Duodenal mucosa (tissue), 2 donors: ENCODE measurements around the gene DDX41.

Experiments used
- H3K27ac ChIP-seq: one replicate; pipeline ENCODE4 v1.7.0; 2013; ENCODE audit warnings: low read depth, low read length
- H3K27me3 ChIP-seq, 2 donors: one replicate each; pipeline ENCODE4 v1.7.0; 2013; ENCODE audit warnings: low read length in 2 of 2, control low read depth in 1 of 2; ENCODE audit not compliant: insufficient read depth in 2 of 2, control insufficient read depth in 1 of 2
- H3K36me3 ChIP-seq, 2 donors: one replicate each; pipeline ENCODE4 v1.7.0; 2013; ENCODE audit warnings: low read length in 2 of 2, control low read depth in 1 of 2; ENCODE audit not compliant: insufficient read depth in 2 of 2, control insufficient read depth in 1 of 2
- H3K4me1 ChIP-seq, 2 donors: one replicate each; pipeline ENCODE4 v1.7.0; 2013; ENCODE audit warnings: low read length in 2 of 2, control low read depth in 1 of 2; ENCODE audit not compliant: insufficient read depth in 2 of 2, control insufficient read depth in 1 of 2
- H3K4me3 ChIP-seq, 2 donors: one replicate each; pipeline ENCODE4 v1.7.0; 2013; ENCODE audit warnings: low read length in 2 of 2, low read depth in 1 of 2
- H3K9ac ChIP-seq, 2 donors: one replicate each; pipeline ENCODE4 v1.7.0; 2013; ENCODE audit warnings: low read length in 2 of 2, low read depth in 1 of 2
- H3K9me3 ChIP-seq, 2 donors: one replicate each; pipeline ENCODE4 v1.7.0; 2013; ENCODE audit warnings: low read length in 2 of 2, control low read depth in 1 of 2; ENCODE audit not compliant: control insufficient read depth in 1 of 2

The DDX41 gene

GRCh38 chr5:177499842-177500241, 16.9 kb downstream of the DDX41 start:
- no peak overlapping the region for H3K4me3 ChIP-seq
- no peak overlapping the region for H3K9ac ChIP-seq
- no peak overlapping the region for H3K27ac ChIP-seq
- peaks cover 11 to 40% of the 10 kb centered on the region in 2 donors for H3K4me1 ChIP-seq
- H3K36me3 ChIP-seq, result peaks cover 0 to 3% of the 10 kb centered on the region in 2 donors
- H3K9me3 ChIP-seq, result no peaks in the 10 kb centered on the region
- peaks cover 8 to 10% of the 10 kb centered on the region in 2 donors for H3K27me3 ChIP-seq

GRCh38 chr5:177498013-177498787, 18.6 kb downstream of the DDX41 start:
- peaks cover 12 to 50% of the 10 kb centered on the region in 2 donors for H3K4me1 ChIP-seq
- H3K27me3 ChIP-seq, result peaks cover 8 to 10% of the 10 kb centered on the region in 2 donors
- H3K4me3 ChIP-seq, result peak overlapping the region; percentile 72 to 77
- H3K9ac ChIP-seq, result peak overlapping the region; percentile 38 to 46
- no peak overlapping the region for H3K27ac ChIP-seq
- H3K36me3 ChIP-seq, result no peaks in the 10 kb centered on the region
- H3K9me3 ChIP-seq, result no peaks in the 10 kb centered on the region

DNA sequence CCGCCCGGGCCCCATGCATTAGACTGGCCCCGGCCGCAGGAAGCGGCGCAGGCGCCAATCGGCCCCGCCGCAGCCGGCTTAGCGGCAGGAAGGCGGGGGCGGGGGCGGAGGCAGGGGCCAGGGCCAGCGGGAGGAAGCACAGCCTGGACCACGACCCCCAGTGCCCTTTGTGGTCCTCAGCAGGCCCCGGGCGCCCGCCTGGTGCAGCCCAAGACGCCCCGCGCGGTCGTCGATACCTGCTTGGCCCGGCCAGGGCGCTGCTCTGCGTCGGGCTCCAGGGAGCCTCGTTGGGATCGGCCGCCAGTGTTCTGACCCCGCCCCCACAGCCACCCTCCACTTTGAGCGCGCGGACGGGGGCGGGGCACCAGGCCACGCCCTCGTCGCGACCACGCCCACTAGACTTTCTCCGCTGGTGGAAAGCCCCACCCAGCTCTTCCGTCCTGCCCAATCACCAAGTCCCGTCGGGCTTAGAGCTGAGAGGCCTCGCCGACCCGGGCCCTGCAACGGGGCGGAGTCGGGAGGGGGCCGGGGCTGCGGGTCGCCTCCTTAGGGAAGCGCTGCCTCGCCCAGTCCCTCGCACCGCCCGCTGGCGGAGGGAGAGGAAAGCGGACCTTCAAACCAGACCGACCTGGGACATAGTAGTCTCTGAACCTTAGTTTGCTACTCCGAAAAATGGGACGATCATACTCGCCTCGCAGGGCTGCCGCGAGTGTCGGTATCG, 19.3 kb downstream of the DDX41 start, which contains the start of gene PDLIM7:
Gene PDLIM7, minus strand, starts transcription at position 313 of the 721 bp plus-strand sequence. CDS start 1,092 bp downstream, outside the sequence.
- Histone ChIP-seq H3K9ac (peak within 1 kb of the TSS; percentile 50 to 60), H3K9me3 (no peaks in the 10 kb centered on the region), H3K36me3 (no peaks in the 10 kb centered on the region), H3K27ac (peak within 1 kb of the TSS; percentile 82), H3K4me3 (peak within 1 kb of the TSS; percentile 72 to 77), H3K27me3 (peaks cover 8 to 10% of the 10 kb centered on the region in 2 donors), H3K4me1 (peaks cover 12 to 47% of the 10 kb centered on the region in 2 donors)

GRCh38 chr5:177496727-177497291, 20.0 kb downstream of the DDX41 start:
- Histone ChIP-seq H3K4me3 (peak overlapping the region; percentile 66 to 72), H3K9me3 (no peaks in the 10 kb centered on the region), H3K27ac (peak overlapping the region; percentile 82), H3K27me3 (peaks cover 8 to 10% of the 10 kb centered on the region in 2 donors), H3K9ac (peak overlapping the region; percentile 50 to 60), H3K4me1 (peaks cover 12 to 44% of the 10 kb centered on the region in 2 donors), H3K36me3 (no peaks in the 10 kb centered on the region)

DNA sequence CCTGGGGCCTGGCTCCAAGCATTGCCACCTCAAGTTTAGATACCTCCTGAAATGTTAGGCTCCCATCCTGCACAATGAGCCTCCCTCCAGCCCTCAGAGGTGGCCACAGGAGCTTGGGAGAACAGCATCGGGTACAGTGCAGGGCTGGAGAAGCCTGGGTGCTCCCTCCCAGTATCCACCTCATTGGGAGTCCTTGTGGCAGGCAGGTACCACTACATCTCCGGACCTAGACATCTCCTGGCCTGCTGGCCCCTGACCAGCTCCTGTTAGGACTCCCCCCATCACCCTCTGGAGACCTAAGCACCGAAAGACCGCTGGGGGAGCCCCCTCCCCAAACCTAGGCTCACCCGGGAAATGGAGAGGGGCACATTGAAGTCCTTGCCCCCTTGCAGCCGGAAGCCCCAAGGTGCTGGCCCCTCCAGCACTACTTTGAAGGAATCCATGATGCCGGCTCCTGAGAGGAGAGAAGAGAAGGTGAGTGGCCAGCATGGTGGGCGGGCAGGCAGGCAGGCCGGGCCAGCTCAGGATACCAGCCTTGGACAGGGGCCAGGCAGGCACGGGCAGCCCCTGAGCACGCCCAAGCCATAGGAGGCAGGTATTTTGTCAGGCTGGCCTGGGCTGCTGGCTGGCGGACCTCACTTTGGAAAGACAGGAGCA, 20.6 kb downstream of the DDX41 start:
- peak overlapping the region; percentile 82 for H3K27ac ChIP-seq
- H3K27me3 ChIP-seq, result peaks cover 8 to 10% of the 10 kb centered on the region in 2 donors
- H3K4me1 ChIP-seq, result peaks cover 12 to 43% of the 10 kb centered on the region in 2 donors
- H3K9ac ChIP-seq, result peak overlapping the region; percentile 50 to 54
- H3K4me3 ChIP-seq, result peak overlapping the region; percentile 51 to 52
- no peaks in the 10 kb centered on the region for H3K36me3 ChIP-seq
- H3K9me3 ChIP-seq, result no peaks in the 10 kb centered on the region

GRCh38 chr5:177495243-177496060, 21.3 kb downstream of the DDX41 start:
- H3K4me3 ChIP-seq, result peak overlapping the region in 1 of 2 donors; percentile 21
- H3K4me1 ChIP-seq, result peaks cover 12 to 36% of the 10 kb centered on the region in 2 donors

DNA sequence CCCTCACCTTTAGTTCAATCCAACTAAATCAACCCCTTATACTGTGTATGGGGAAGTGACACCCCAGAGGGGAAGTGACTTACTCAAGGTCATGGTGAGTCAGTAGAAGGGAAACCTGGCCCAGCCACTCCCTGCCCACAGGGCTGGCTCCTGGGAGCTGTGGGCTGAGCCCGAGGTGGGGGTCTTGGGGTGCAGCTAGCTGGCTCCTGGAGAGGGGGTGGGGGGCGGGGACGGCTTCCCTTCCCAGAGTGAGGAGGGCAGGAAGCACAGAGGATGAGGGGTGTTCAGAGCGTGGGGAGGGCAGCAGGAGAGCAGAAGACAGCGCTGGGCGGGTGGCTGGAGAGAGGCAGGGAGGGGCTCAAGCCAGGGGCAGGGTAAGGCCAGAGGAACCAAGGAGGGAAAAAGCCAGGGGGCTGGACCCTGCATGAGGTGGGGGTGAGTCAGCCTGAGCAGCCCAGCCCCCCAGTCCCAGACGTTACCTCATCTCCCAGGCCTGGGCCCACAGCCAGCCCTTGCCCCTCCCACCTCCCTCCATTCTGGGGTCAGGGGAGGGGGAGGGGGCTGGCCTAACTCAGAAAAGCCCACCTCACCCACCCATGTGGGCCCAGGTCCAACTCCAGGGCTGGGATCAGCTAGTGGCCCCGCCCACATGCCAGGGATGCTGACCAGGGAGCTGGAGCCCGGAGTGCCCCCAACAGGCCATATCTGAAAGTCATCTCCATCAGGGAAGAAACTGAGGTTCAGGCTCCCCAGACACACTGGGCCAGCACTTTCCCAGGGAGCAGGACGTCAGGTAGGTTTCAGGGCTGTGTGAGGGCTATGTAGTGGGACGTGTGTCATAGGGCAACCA, 22.2 kb downstream of the DDX41 start:
- Histone ChIP-seq H3K36me3 (no peaks in the 10 kb centered on the region), H3K27ac (peak overlapping the region; percentile 56), H3K4me3 (no peak overlapping the region), H3K9ac (peak overlapping the region in 1 of 2 donors; percentile 27), H3K9me3 (no peaks in the 10 kb centered on the region), H3K27me3 (peaks cover 8 to 10% of the 10 kb centered on the region in 2 donors), H3K4me1 (peaks cover 12 to 36% of the 10 kb centered on the region in 2 donors)

More at GRCh38 chr5:177495243-177496060, 21.3 kb downstream of the DDX41 start:
- no peaks in the 10 kb centered on the region for H3K36me3 ChIP-seq
- H3K27ac ChIP-seq, result peak overlapping the region; percentile 82
- H3K9me3 ChIP-seq, result no peaks in the 10 kb centered on the region
- peak overlapping the region in 1 of 2 donors; percentile 50 for H3K9ac ChIP-seq
- peaks cover 8 to 10% of the 10 kb centered on the region in 2 donors for H3K27me3 ChIP-seq

GRCh38 chr5:177493795-177494345, 22.9 kb downstream of the DDX41 start:
- no peak overlapping the region for H3K27ac ChIP-seq
- H3K36me3 ChIP-seq, result peaks cover 0 to 4% of the 10 kb centered on the region in 2 donors
- peaks cover 12 to 40% of the 10 kb centered on the region in 2 donors for H3K4me1 ChIP-seq
- H3K9ac ChIP-seq, result peak overlapping the region in 1 of 2 donors; percentile 27
- H3K4me3 ChIP-seq, result no peak overlapping the region
- H3K27me3 ChIP-seq, result peaks cover 8 to 10% of the 10 kb centered on the region in 2 donors
- no peaks in the 10 kb centered on the region for H3K9me3 ChIP-seq
